HCT116 (cell line): ENCODE results near the gene DCDC2C. TPM values are rescaled to one million over a fixed set of nuclear protein-coding genes. Genes with fewer than 3 reads are reported as not detected.

Experiments
- ATAC-seq: fragments of 200-7000 bp; cut with Tn5 transposase; 2 replicates; pipeline ENCODE4 v1.9.1; 2020; ENCODE audit warnings: mild to moderate bottlenecking, moderate library complexity
- BruUV-seq: library from RNA; stranded (reverse); fragments of 400-500 nt; replicated peaks from 2 replicates; lab custom pipeline; 2021; lab: Mats Ljungman, UMichigan
- CTCF ChIA-PET: fragments of 300-600 bp; sonication (Branson Sonifier 250); formaldehyde crosslinking; loops from one replicate; lab custom pipeline; 2021; ENCODE audit warnings: antibody characterized with exemption; lab: Charles Lee
- POLR2A ChIA-PET: fragments of 300-600, 350-600 bp; sonication (Branson Sonifier 250); formaldehyde crosslinking; loops from one replicate; lab custom pipeline; 2021; ENCODE audit warnings: antibody characterized with exemption; lab: Charles Lee
- RAD21 ChIA-PET, 2 experiments: fragments of 300-600 bp; sonication (Branson Sonifier 250); formaldehyde crosslinking; loops; one replicate each; lab custom pipeline; 2023; ENCODE audit warnings: low total read pairs in 2 of 2; ENCODE audit not compliant: uncharacterized antibody in 2 of 2, unreplicated experiment in 2 of 2, low non-redundant PET in 1 of 2; lab: Charles Lee
- DNase-seq: peaks from one replicate; pipeline ENCODE4 v3.0.0-alpha.2; 2010; ENCODE audit warnings: low read depth, low spot score
- H2AFZ ChIP-seq: fragments of 200-600 bp; shearing (Covaris generic), sonication (generic); 2 replicates; pipeline ENCODE4 v1.6.1; 2017; ENCODE audit warnings: low read depth, mixed run types, mixed read lengths, antibody characterized with exemption, low read length; ENCODE audit not compliant: poor library complexity, severe bottlenecking
- H3K27ac ChIP-seq: 2 replicates; pipeline ENCODE4 v1.5.1; 2012; ENCODE audit warnings: low read depth, low read length
- H3K27me3 ChIP-seq: fragments of 200-600 bp; sonication (generic); 2 replicates; pipeline ENCODE4 v1.6.1; 2016; ENCODE audit warnings: mixed run types, low read length, mixed read lengths; ENCODE audit not compliant: insufficient read depth
- H3K36me3 ChIP-seq, 2 experiments: fragments of 200-500 bp in 1 of 2; fragments of 200-600 bp in 1 of 2; sonication (Bioruptor generic) in 1 of 2; sonication (generic) in 1 of 2; 2 replicates each; pipeline versions ENCODE4 v1.5.1 to v1.6.1; 2014 to 2016; ENCODE audit warnings: low read length in 2 of 2, inconsistent platforms in 1 of 2, mixed read lengths in 1 of 2, mixed run types in 1 of 2; ENCODE audit not compliant: insufficient read depth in 2 of 2, control insufficient read depth in 1 of 2
- H3K4me1 ChIP-seq, 2 experiments: fragments of 200-600 bp in 1 of 2; sonication (generic) in 1 of 2; 2 replicates each; pipeline versions ENCODE4 v1.5.1 to v1.6.1; 2012 to 2017; ENCODE audit warnings: low read length in 2 of 2, inconsistent platforms in 1 of 2, mild to moderate bottlenecking in 1 of 2, mixed read lengths in 1 of 2, mixed run types in 1 of 2, moderate library complexity in 1 of 2; ENCODE audit not compliant: insufficient read depth in 2 of 2, control insufficient read depth in 1 of 2
- H3K4me2 ChIP-seq: fragments of 200-600 bp; sonication (generic); 2 replicates; pipeline ENCODE4 v1.6.1; 2017; ENCODE audit warnings: mixed run types, low read length, mixed read lengths
- H3K4me3 ChIP-seq, 2 experiments: fragments of 200-600 bp in 1 of 2; sonication (generic) in 1 of 2; replicated peaks in 1 of 2; 2 replicates each; pipeline ENCODE4 v1.5.1; 2011 to 2016; ENCODE audit warnings: low read length in 2 of 2, control low read depth in 1 of 2, low read depth in 1 of 2, mild to moderate bottlenecking in 1 of 2, mixed read lengths in 1 of 2, mixed run types in 1 of 2
- H3K79me2 ChIP-seq: fragments of 200-600 bp; sonication (generic); 2 replicates; pipeline ENCODE4 v1.6.1; 2017; ENCODE audit warnings: mild to moderate bottlenecking, mixed run types, low read length, moderate library complexity, mixed read lengths; ENCODE audit not compliant: insufficient read depth
- H3K9ac ChIP-seq: fragments of 200-600 bp; sonication (generic); 2 replicates; pipeline ENCODE4 v1.6.1; 2016; ENCODE audit warnings: low read length, mixed read lengths
- H3K9me2 ChIP-seq: fragments of 200-600 bp; sonication (generic), shearing (Covaris generic); 2 replicates; pipeline ENCODE4 v1.6.1; 2017; ENCODE audit warnings: mixed run types, mild to moderate bottlenecking, moderate library complexity; ENCODE audit not compliant: insufficient read depth
- H3K9me3 ChIP-seq, 2 experiments: fragments of 200-500 bp in 1 of 2; fragments of 200-600 bp in 1 of 2; sonication (Bioruptor generic) in 1 of 2; sonication (generic) in 1 of 2; 2 replicates each; pipeline ENCODE4 v1.6.1; 2014 to 2017; ENCODE audit warnings: low read length in 2 of 2, mixed read lengths in 2 of 2, inconsistent platforms in 1 of 2, low read depth in 1 of 2, mild to moderate bottlenecking in 1 of 2, mixed run types in 1 of 2, moderate library complexity in 1 of 2; ENCODE audit not compliant: control insufficient read depth in 1 of 2, insufficient read depth in 1 of 2
- H4K20me1 ChIP-seq: fragments of 200-600 bp; sonication (generic), shearing (Covaris generic); 2 replicates; pipeline ENCODE4 v1.6.1; 2017; ENCODE audit warnings: mixed run types, mild to moderate bottlenecking, moderate library complexity; ENCODE audit not compliant: insufficient read depth
- CTCF ChIP-seq, 3 experiments: fragments of 200-600 bp in 1 of 3; sonication (generic) in 1 of 3; IDR thresholded peaks in 2 of 3; conservative IDR thresholded peaks in 1 of 3; 2 replicates each; pipeline ENCODE4 v1.5.1; 2012 to 2017; ENCODE audit warnings: low read depth in 2 of 3, low read length in 2 of 3, antibody characterized with exemption in 1 of 3, borderline replicate concordance in 1 of 3, control low read depth in 1 of 3, mild to moderate bottlenecking in 1 of 3, mixed read lengths in 1 of 3, mixed run types in 1 of 3, moderate library complexity in 1 of 3; ENCODE audit not compliant: insufficient read depth in 1 of 3
- ELF1 ChIP-seq: IDR thresholded peaks from 2 replicates; pipeline ENCODE4 v1.6.1; 2012; ENCODE audit warnings: low read depth, borderline replicate concordance
- FOSL1 ChIP-seq: IDR thresholded peaks from 2 replicates; pipeline ENCODE4 v1.6.1; 2012; ENCODE audit warnings: low read depth
- MAX ChIP-seq: IDR thresholded peaks from 2 replicates; pipeline ENCODE4 v1.6.1; 2012
- RAD21 ChIP-seq: IDR thresholded peaks from 2 replicates; pipeline ENCODE4 v1.6.1; 2012; ENCODE audit warnings: low read depth, mild to moderate bottlenecking
- SIN3A ChIP-seq: IDR thresholded peaks from 2 replicates; pipeline ENCODE4 v1.6.1; 2012; ENCODE audit warnings: low read depth
- TCF7L2 ChIP-seq: IDR thresholded peaks from 2 replicates; pipeline ENCODE4 v1.7.0; 2011; ENCODE audit warnings: borderline replicate concordance, inconsistent platforms; ENCODE audit not compliant: insufficient read depth, insufficient read length; ENCODE audit errors: extremely low read depth
- YY1 ChIP-seq: IDR thresholded peaks from 2 replicates; pipeline ENCODE4 v1.6.1; 2011; ENCODE audit warnings: low read length, low read depth, moderate library complexity, mild to moderate bottlenecking; ENCODE audit not compliant: insufficient replicate concordance; ENCODE audit errors: extremely low read depth
- ZNF274 ChIP-seq: fragments of 200-500 bp; sonication (Bioruptor generic); IDR thresholded peaks from 2 replicates; pipeline ENCODE4 v1.6.1; 2014; ENCODE audit warnings: mild to moderate bottlenecking, low read depth, low read length, inconsistent platforms
- intact Hi-C: fragments of 100-400 bp; cut with micrococcal nuclease; formaldehyde crosslinking; loops from 2 replicates; pipeline ENCODE4 v1.10.0; 2022
- total RNA-seq: library from RNA; stranded (reverse); gene quantifications from one replicate; pipeline ENCODE4 v1.2.1, GENCODE V29; 2021; ENCODE audit not compliant: unreplicated experiment
- TF ChIP-seq, protein P1 (sequence below): IDR thresholded peaks from 2 replicates; pipeline ENCODE4 v1.6.1; 2011; ENCODE audit warnings: mild to moderate bottlenecking, low read length, moderate library complexity; ENCODE audit not compliant: insufficient replicate concordance; ENCODE audit errors: extremely low read depth

DCDC2C gene
- total RNA-seq, 1 experiment from 2014 or later = not detected

DNA sequence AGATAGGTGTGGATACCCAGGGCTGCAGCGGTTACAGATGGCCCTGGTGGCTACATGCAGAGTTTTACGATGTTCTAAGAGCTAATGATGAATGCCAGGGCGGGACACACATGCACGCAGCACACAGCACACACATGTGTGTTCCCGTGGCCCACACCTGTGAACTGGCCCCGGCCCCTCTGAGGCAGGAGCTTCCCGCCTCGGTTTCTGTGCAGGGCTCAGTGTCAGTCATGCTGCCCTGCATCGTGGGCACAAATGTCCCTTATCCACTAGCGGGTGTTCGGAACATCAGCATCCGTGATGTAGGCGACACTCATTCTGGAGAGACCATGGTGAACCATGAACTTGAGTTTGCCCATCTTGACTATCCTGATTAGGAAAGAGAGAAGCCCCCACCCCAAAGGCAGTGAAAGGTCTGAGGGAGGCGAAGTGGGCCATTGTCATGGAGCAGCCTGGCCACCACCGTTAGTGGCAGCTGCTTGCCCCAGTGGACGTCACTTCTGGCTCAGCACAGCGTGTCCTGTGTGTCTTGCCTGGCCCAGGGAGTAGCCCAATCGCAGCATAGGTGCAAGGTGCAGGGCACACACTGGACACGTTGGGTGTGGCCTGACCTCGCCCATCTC, 43.8 kb downstream of the DCDC2C start:
- CTCF ChIA-PET = no interaction called here
- Histone ChIP-seq H3K27ac (no peak overlapping the region), H3K79me2 (no peaks in the 10 kb centered on the region), H3K9me2 (no peaks in the 10 kb centered on the region), H3K27me3 (peaks cover 25% of the 10 kb centered on the region), H2AFZ (no peak overlapping the region), H4K20me1 (no peaks in the 10 kb centered on the region), H3K9ac (no peak overlapping the region), H3K4me1 (peaks cover 0 to 8% of the 10 kb centered on the region in 2 experiments; a peak in 2 of 4 replicates), H3K36me3 (no peaks in the 10 kb centered on the region), H3K9me3 (no peaks in the 10 kb centered on the region), H3K4me3 (no peak overlapping the region), H3K4me2 (no peak overlapping the region)
- no TSS peak for BruUV-seq
- RAD21 ChIA-PET = no interaction called here
- POLR2A ChIA-PET = no interaction called here
- intact Hi-C loops = no loop called here
- DNase-seq (no peak), ATAC-seq (no peak; the same call in 1 of the 2 replicates)
- TF ChIP-seq YY1 (no peak), TCF7L2 (no peak), RAD21 (no peak), ELF1 (no peak), ZNF274 (no peak), MAX (no peak), CTCF (IDR thresholded peaks at IDR 0.05 in 2 of 3, conservative IDR thresholded peaks at IDR 0.05 in 1 of 3; ENCODE audit: borderline replicate concordance in 1 of 3, insufficient read depth in 1 of 3, low read depth in 2 of 3, low read length in 2 of 3) (no peak), FOSL1 (no peak), SIN3A (no peak)
- TF ChIP-seq, protein P1, sequence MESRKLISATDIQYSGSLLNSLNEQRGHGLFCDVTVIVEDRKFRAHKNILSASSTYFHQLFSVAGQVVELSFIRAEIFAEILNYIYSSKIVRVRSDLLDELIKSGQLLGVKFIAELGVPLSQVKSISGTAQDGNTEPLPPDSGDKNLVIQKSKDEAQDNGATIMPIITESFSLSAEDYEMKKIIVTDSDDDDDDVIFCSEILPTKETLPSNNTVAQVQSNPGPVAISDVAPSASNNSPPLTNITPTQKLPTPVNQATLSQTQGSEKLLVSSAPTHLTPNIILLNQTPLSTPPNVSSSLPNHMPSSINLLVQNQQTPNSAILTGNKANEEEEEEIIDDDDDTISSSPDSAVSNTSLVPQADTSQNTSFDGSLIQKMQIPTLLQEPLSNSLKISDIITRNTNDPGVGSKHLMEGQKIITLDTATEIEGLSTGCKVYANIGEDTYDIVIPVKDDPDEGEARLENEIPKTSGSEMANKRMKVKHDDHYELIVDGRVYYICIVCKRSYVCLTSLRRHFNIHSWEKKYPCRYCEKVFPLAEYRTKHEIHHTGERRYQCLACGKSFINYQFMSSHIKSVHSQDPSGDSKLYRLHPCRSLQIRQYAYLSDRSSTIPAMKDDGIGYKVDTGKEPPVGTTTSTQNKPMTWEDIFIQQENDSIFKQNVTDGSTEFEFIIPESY = no peak
- TF ChIP-seq, all 23 proteins: peak for 0
